Activated naive CD4-positive, alpha-beta T cell treated with anti-CD3 and anti-CD28 coated beads, Interleukin-2, amount 50 U/mL, for 16 hours (primary cell): Measurements from ENCODE around the gene INAFM2.

Experiments used
- DNase-seq: peaks from one replicate; pipeline ENCODE4 v3.0.0-alpha.2; 2020

Gene INAFM2

GRCh38 chr15:40307421-40308211 lies 15.9 kb upstream of the INAFM2 start, which contains the start of gene PLCB2:
TSS of gene PLCB2 (minus strand) at chr15:40307935. CDS start at chr15:40307672, 263 bp downstream.
- peak; percentile 69 for DNase-seq

GRCh38 chr15:40309344-40309862 lies 14.1 kb upstream of the INAFM2 start:
- DNase-seq = no peak

- peak; percentile 57 for DNase-seq
These were observed 13.2 kb upstream of the INAFM2 start for GRCh38 chr15:40310001-40310959.

- DNase-seq = no peak
These were observed 12.5 kb upstream of the INAFM2 start for GRCh38 chr15:40310993-40311392.

GRCh38 chr15:40312370-40313158 lies 10.9 kb upstream of the INAFM2 start:
- DNase-seq = no peak

- no peak for DNase-seq
These were observed 9.7 kb upstream of the INAFM2 start for GRCh38 chr15:40313531-40314398.

- DNase-seq = no peak
These were observed 8.7 kb upstream of the INAFM2 start for GRCh38 chr15:40314723-40315276.

- DNase-seq = no peak
These were observed 6.6 kb upstream of the INAFM2 start for GRCh38 chr15:40316931-40317330.

GRCh38 chr15:40317580-40317979 lies 5.9 kb upstream of the INAFM2 start:
- DNase-seq = no peak

- no peak for DNase-seq
These were observed 3.1 kb upstream of the INAFM2 start for GRCh38 chr15:40320409-40320808.

GRCh38 chr15:40320931-40321371 lies 2.5 kb upstream of the INAFM2 start:
- DNase-seq = peak; percentile 51

GRCh38 chr15:40322531-40323238 lies 807 bp upstream of the INAFM2 start:
- no peak for DNase-seq

- DNase-seq = no peak
These were observed 753 bp downstream of the INAFM2 start for GRCh38 chr15:40323953-40324937.

- no peak for DNase-seq
These were observed 1.7 kb downstream of the INAFM2 start for GRCh38 chr15:40325188-40325587.

GRCh38 chr15:40325700-40326099 lies 2.2 kb downstream of the INAFM2 start:
- DNase-seq = no peak

- DNase-seq = no peak
These were observed 4.0 kb downstream of the INAFM2 start for GRCh38 chr15:40327457-40327856.

- no peak for DNase-seq
These were observed 4.7 kb downstream of the INAFM2 start for GRCh38 chr15:40328176-40328575.

- DNase-seq = no peak
These were observed 5.3 kb downstream of the INAFM2 start for GRCh38 chr15:40328751-40329150.

GRCh38 chr15:40329804-40330203 lies 6.3 kb downstream of the INAFM2 start:
- no peak for DNase-seq
